Lower leg skin (tissue), 3 donors: ENCODE data around the gene SGIP1.

Experiments used
- POLR2A ChIP-seq, 2 donors: fragments of 450-650 bp; IDR thresholded peaks; one replicate each; pipeline ENCODE4 v1.6.1; 2016 to 2017; ENCODE audit warnings: antibody characterized with exemption in 2 of 2, mild to moderate bottlenecking in 1 of 2, moderate library complexity in 1 of 2
- TF ChIP-seq, protein P1 (sequence below), 3 donors: fragments of 450-650 bp; IDR thresholded peaks; one replicate each; pipeline ENCODE4 v1.5.1; 2016; ENCODE audit warnings: antibody characterized with exemption in 3 of 3, mild to moderate bottlenecking in 3 of 3, moderate library complexity in 2 of 3

DNA sequence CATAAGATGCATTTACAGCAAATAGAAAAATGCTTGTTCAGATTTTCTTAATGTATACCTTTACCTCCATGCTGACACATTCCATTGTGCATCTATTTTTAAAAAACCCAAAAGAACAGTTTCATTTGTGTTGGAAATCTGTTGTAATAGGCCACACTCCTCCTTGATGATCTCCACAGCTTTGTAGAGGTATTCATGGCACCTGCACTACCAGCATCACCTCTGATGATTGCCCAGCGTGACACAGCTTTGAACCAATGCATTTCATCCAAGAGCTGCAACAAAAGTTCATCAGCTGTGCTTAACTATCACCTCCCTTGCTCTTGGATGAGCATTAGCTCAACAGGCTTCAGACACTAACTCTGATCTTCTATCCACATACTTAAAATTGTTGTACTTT, 226.6 kb downstream of the SGIP1 start:
- TF ChIP-seq POLR2A (IDR thresholded peaks at IDR 0.05): no peak
- TF ChIP-seq, protein P1, sequence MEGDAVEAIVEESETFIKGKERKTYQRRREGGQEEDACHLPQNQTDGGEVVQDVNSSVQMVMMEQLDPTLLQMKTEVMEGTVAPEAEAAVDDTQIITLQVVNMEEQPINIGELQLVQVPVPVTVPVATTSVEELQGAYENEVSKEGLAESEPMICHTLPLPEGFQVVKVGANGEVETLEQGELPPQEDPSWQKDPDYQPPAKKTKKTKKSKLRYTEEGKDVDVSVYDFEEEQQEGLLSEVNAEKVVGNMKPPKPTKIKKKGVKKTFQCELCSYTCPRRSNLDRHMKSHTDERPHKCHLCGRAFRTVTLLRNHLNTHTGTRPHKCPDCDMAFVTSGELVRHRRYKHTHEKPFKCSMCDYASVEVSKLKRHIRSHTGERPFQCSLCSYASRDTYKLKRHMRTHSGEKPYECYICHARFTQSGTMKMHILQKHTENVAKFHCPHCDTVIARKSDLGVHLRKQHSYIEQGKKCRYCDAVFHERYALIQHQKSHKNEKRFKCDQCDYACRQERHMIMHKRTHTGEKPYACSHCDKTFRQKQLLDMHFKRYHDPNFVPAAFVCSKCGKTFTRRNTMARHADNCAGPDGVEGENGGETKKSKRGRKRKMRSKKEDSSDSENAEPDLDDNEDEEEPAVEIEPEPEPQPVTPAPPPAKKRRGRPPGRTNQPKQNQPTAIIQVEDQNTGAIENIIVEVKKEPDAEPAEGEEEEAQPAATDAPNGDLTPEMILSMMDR (IDR thresholded peaks at IDR 0.05): no peak
